A673 (cell line): ENCODE results near the gene IMP4. TPM values are rescaled to one million over a fixed set of nuclear protein-coding genes. Genes with fewer than 3 reads are reported as not detected.

ENCODE experiments used
- BruUV-seq: library from RNA; stranded (reverse); fragments of 400-500 nt; replicated peaks from 2 replicates; lab custom pipeline; 2021; lab: Mats Ljungman, UMichigan
- CTCF ChIA-PET: fragments of 300-600 bp; sonication (Branson Sonifier 250); formaldehyde crosslinking; loops from one replicate; lab custom pipeline; 2022; ENCODE audit warnings: antibody characterized with exemption; lab: Charles Lee
- POLR2A ChIA-PET: fragments of 300-600 bp; sonication (Branson Sonifier 250); formaldehyde crosslinking; loops from one replicate; lab custom pipeline; 2022; ENCODE audit warnings: antibody characterized with exemption; ENCODE audit not compliant: low non-redundant PET; lab: Charles Lee
- DNase-seq: peaks from one replicate; pipeline ENCODE4 v3.0.0-alpha.2; 2015; ENCODE audit warnings: low spot score
- H3K27ac ChIP-seq: fragments of 200-600 bp; sonication (generic); 2 replicates; pipeline ENCODE4 v1.5.1; 2016; ENCODE audit warnings: mixed run types, low read depth, mild to moderate bottlenecking, mixed read lengths, antibody characterized with exemption, low read length; ENCODE audit not compliant: poor library complexity, severe bottlenecking
- H3K27me3 ChIP-seq: fragments of 200-600 bp; sonication (generic); replicated peaks from 2 replicates; pipeline ENCODE4 v1.6.1; 2017; ENCODE audit warnings: mixed run types, low read depth, mild to moderate bottlenecking, mixed read lengths, antibody characterized with exemption, low read length; ENCODE audit not compliant: insufficient read depth, poor library complexity
- H3K36me3 ChIP-seq: fragments of 200-600 bp; sonication (generic); 2 replicates; pipeline ENCODE4 v1.6.1; 2016; ENCODE audit warnings: mixed run types, mild to moderate bottlenecking, mixed read lengths, antibody characterized with exemption, low read length; ENCODE audit not compliant: insufficient read depth, poor library complexity, severe bottlenecking
- H3K4me1 ChIP-seq: fragments of 200-600 bp; sonication (generic); 2 replicates; pipeline ENCODE4 v1.6.1; 2017; ENCODE audit warnings: mixed run types, mild to moderate bottlenecking, mixed read lengths, antibody characterized with exemption, low read length; ENCODE audit not compliant: insufficient read depth, poor library complexity, severe bottlenecking
- H3K4me3 ChIP-seq: fragments of 200-600 bp; sonication (generic); 2 replicates; pipeline ENCODE4 v1.5.1; 2016; ENCODE audit warnings: low read depth, mixed run types, mild to moderate bottlenecking, mixed read lengths, low read length; ENCODE audit not compliant: poor library complexity, severe bottlenecking
- H3K9me3 ChIP-seq: fragments of 200-600 bp; sonication (generic); 2 replicates; pipeline ENCODE4 v1.6.1; 2016; ENCODE audit warnings: mixed run types, low read depth, mild to moderate bottlenecking, mixed read lengths, antibody characterized with exemption, low read length; ENCODE audit not compliant: poor library complexity, severe bottlenecking
- CTCF ChIP-seq: fragments of 300-800, 200-600 bp; sonication (generic); conservative IDR thresholded peaks from 2 replicates; pipeline ENCODE4 v1.5.1; 2017; ENCODE audit warnings: low read depth, mild to moderate bottlenecking, antibody characterized with exemption, low read length, moderate library complexity, mixed read lengths
- EZH2 ChIP-seq: fragments of 200-600 bp; sonication (generic); IDR thresholded peaks from 2 replicates; pipeline ENCODE4 v1.6.1; 2017; ENCODE audit warnings: borderline replicate concordance, low read depth, mild to moderate bottlenecking, mixed read lengths, antibody characterized with exemption, low read length; ENCODE audit not compliant: poor library complexity, severe bottlenecking
- intact Hi-C: fragments of 100-400 bp; cut with micrococcal nuclease; formaldehyde crosslinking; loops from one replicate; pipeline ENCODE4 v1.10.0; 2022; ENCODE audit not compliant: unreplicated experiment
- total RNA-seq: library from RNA; stranded (reverse); gene quantifications from 2 replicates; pipeline ENCODE4 v1.2.3, GENCODE V29; 2021

Gene IMP4
- total RNA-seq, 1 experiment from 2014 or later, result 112 TPM

DNA sequence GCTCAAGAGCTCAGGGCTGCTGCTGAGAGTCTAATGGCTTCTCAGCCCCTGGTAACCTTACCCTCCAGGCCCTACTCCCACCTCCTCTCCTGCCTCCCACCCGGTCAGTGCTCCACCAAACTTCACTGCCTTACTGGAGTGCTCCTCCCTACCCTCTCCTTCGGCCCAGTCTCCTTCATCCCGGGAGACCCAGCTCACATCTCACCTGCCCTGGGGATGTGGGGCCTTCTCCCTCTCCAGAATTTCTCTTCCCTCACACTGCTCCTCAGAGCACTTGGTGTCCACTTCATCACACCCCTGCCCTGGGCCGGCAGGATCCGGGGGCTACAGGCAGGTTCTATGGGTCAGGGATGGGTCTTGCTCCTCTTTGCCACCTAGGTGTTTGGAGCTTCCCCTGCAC, 34.8 kb downstream of the IMP4 start:
- Histone ChIP-seq H3K4me1 (no peaks in the 10 kb centered on the region), H3K27ac (no peak overlapping the region), H3K4me3 (no peak overlapping the region), H3K9me3 (no peaks in the 10 kb centered on the region), H3K36me3 (no peaks in the 10 kb centered on the region), H3K27me3 (peaks cover 29% of the 10 kb centered on the region)
- no TSS peak for BruUV-seq
- POLR2A ChIA-PET, result no interaction called here
- CTCF ChIA-PET, result interaction anchor here (0.7 kb wide), 1 partner anchor 11 kb away, joined by 3 read pairs; no protein-coding TSS in a partner anchor
- intact Hi-C loops, result no loop called here
- TF ChIP-seq EZH2 (no peak), CTCF (no peak)
- DNase-seq, result no peak

- H3K4me3 ChIP-seq, result no peak overlapping the region
- no peak for DNase-seq
- intact Hi-C loops, result no loop called here
- no peaks in the 10 kb centered on the region for H3K36me3 ChIP-seq
- POLR2A ChIA-PET, result no interaction called here
- no TSS peak for BruUV-seq
- H3K9me3 ChIP-seq, result no peaks in the 10 kb centered on the region
- H3K27me3 ChIP-seq, result peaks cover 29% of the 10 kb centered on the region
- TF ChIP-seq CTCF (no peak), EZH2 (no peak)
- no peak overlapping the region for H3K27ac ChIP-seq
- no peaks in the 10 kb centered on the region for H3K4me1 ChIP-seq
- CTCF ChIA-PET, result interaction anchor here (0.7 kb wide), 1 partner anchor 12 kb away, joined by 3 read pairs; no protein-coding TSS in a partner anchor
Observed at GRCh38 chr2:130378206-130378897, 35.7 kb downstream of the IMP4 start.

GRCh38 chr2:130378898-130379214, 36.2 kb downstream of the IMP4 start:
- Histone ChIP-seq H3K36me3 (no peaks in the 10 kb centered on the region), H3K4me3 (no peak overlapping the region), H3K27me3 (peaks cover 29% of the 10 kb centered on the region), H3K27ac (no peak overlapping the region), H3K4me1 (no peaks in the 10 kb centered on the region), H3K9me3 (no peaks in the 10 kb centered on the region)
- CTCF ChIA-PET, result no interaction called here
- POLR2A ChIA-PET, result no interaction called here
- intact Hi-C loops, result no loop called here
- BruUV-seq, result no TSS peak
- TF ChIP-seq EZH2 (no peak), CTCF (no peak)
- no peak for DNase-seq
